A673 (cell line): ENCODE data around the gene TARBP2.

ENCODE experiments used
- EZH2 ChIP-seq: fragments of 200-600 bp; sonication (generic); IDR thresholded peaks from 2 replicates; pipeline ENCODE4 v1.6.1; 2017; ENCODE audit warnings: borderline replicate concordance, low read depth, mild to moderate bottlenecking, mixed read lengths, antibody characterized with exemption, low read length; ENCODE audit not compliant: poor library complexity, severe bottlenecking
- TF ChIP-seq, protein P1 (sequence below): fragments of 300-800, 200-600 bp; sonication (generic); conservative IDR thresholded peaks from 2 replicates; pipeline ENCODE4 v1.5.1; 2017; ENCODE audit warnings: low read depth, mild to moderate bottlenecking, antibody characterized with exemption, low read length, moderate library complexity, mixed read lengths

- TF ChIP-seq, protein P1, sequence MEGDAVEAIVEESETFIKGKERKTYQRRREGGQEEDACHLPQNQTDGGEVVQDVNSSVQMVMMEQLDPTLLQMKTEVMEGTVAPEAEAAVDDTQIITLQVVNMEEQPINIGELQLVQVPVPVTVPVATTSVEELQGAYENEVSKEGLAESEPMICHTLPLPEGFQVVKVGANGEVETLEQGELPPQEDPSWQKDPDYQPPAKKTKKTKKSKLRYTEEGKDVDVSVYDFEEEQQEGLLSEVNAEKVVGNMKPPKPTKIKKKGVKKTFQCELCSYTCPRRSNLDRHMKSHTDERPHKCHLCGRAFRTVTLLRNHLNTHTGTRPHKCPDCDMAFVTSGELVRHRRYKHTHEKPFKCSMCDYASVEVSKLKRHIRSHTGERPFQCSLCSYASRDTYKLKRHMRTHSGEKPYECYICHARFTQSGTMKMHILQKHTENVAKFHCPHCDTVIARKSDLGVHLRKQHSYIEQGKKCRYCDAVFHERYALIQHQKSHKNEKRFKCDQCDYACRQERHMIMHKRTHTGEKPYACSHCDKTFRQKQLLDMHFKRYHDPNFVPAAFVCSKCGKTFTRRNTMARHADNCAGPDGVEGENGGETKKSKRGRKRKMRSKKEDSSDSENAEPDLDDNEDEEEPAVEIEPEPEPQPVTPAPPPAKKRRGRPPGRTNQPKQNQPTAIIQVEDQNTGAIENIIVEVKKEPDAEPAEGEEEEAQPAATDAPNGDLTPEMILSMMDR, result no peak
- TF ChIP-seq EZH2, result no peak
These were observed 33.2 kb upstream of the TARBP2 start for GRCh38 chr12:53467880-53468279.
